ACHN (cell line): Measurements from ENCODE around the gene ARPIN.

Source experiments
- DNase-seq: peaks from one replicate; pipeline ENCODE4 v3.0.0-alpha.2; 2015
- in situ Hi-C: cut with HindIII; loops from 2 replicates; pipeline ENCODE4 v1.10.0; 2017; ENCODE audit warnings: low sequenced_read_pairs, low pct_ligation_motif_present, low pct_unique_long_range_greater_than_20kb

ARPIN gene

GRCh38 chr15:89916660-89917059 lies 3.9 kb upstream of the ARPIN start:
- in situ Hi-C loops: no loop called here
- DNase-seq: no peak

GRCh38 chr15:89912145-89912673 lies 543 bp downstream of the ARPIN start:
- in situ Hi-C loops: no loop called here
- DNase-seq: peak; percentile 4

GRCh38 chr15:89910891-89911626 lies 1.7 kb downstream of the ARPIN start:
- no peak for DNase-seq
- in situ Hi-C loops: no loop called here

GRCh38 chr15:89909611-89910010 lies 3.1 kb downstream of the ARPIN start:
- no peak for DNase-seq
- in situ Hi-C loops: no loop called here

- DNase-seq: no peak
- in situ Hi-C loops: no loop called here
These were observed 4.5 kb downstream of the ARPIN start for GRCh38 chr15:89908226-89908625.

- in situ Hi-C loops: no loop called here
- no peak for DNase-seq
These were observed 5.5 kb downstream of the ARPIN start for GRCh38 chr15:89907289-89907688.

- no peak for DNase-seq
- in situ Hi-C loops: no loop called here
These were observed 6.8 kb downstream of the ARPIN start for GRCh38 chr15:89905846-89906378.

- in situ Hi-C loops: no loop called here
These were observed 8.2 kb downstream of the ARPIN start for GRCh38 chr15:89904519-89904918.

GRCh38 chr15:89903858-89904130 lies 9.0 kb downstream of the ARPIN start:
- no peak for DNase-seq
- in situ Hi-C loops: no loop called here

More at GRCh38 chr15:89904519-89904918, 8.2 kb downstream of the ARPIN start:
- DNase-seq: no peak

GRCh38 chr15:89903015-89903857 lies 9.5 kb downstream of the ARPIN start:
- DNase-seq: no peak
- in situ Hi-C loops: no loop called here

GRCh38 chr15:89900849-89901248 lies 11.9 kb downstream of the ARPIN start:
- in situ Hi-C loops: no loop called here
- DNase-seq: no peak

- in situ Hi-C loops: no loop called here
- DNase-seq: no peak
These were observed 12.7 kb downstream of the ARPIN start for GRCh38 chr15:89899951-89900567.

- no peak for DNase-seq
- in situ Hi-C loops: no loop called here
These were observed 13.3 kb downstream of the ARPIN start for GRCh38 chr15:89899295-89899945.

GRCh38 chr15:89898614-89899294 lies 14.0 kb downstream of the ARPIN start:
- DNase-seq: peak; percentile 56
- in situ Hi-C loops: no loop called here

- in situ Hi-C loops: no loop called here
- DNase-seq: no peak
These were observed 14.6 kb downstream of the ARPIN start for GRCh38 chr15:89898146-89898545.

- peak; percentile 94 for DNase-seq
- in situ Hi-C loops: no loop called here
These were observed 18.9 kb downstream of the ARPIN start, which contains the start of gene AP3S2 for GRCh38 chr15:89893696-89894447. Gene AP3S2, minus strand, starts transcription at chr15:89893994. Its CDS starts 45 bp downstream, at chr15:89893949.

- in situ Hi-C loops: no loop called here
These were observed 19.7 kb downstream of the ARPIN start for GRCh38 chr15:89893027-89893426.

More at GRCh38 chr15:89893027-89893426, 19.7 kb downstream of the ARPIN start:
- DNase-seq: no peak
